GM20000 (cell line): Measurements from ENCODE around the gene SERINC2.

Experiments
- DNase-seq: peaks from one replicate; pipeline ENCODE4 v3.0.0; 2012; ENCODE audit warnings: low spot score
- CTCF ChIP-seq: IDR thresholded peaks from 2 replicates; pipeline ENCODE4 v1.5.1; 2012; ENCODE audit warnings: mild to moderate bottlenecking, control low read depth; ENCODE audit errors: extremely low read depth, missing control alignments

The SERINC2 gene

GRCh38 chr1:31412732-31413404, at the start of gene SERINC2:
TSS of gene SERINC2 (plus strand) at chr1:31413213. CDS start at chr1:31413266, 53 bp downstream.
- peak; percentile 86 for DNase-seq

DNA sequence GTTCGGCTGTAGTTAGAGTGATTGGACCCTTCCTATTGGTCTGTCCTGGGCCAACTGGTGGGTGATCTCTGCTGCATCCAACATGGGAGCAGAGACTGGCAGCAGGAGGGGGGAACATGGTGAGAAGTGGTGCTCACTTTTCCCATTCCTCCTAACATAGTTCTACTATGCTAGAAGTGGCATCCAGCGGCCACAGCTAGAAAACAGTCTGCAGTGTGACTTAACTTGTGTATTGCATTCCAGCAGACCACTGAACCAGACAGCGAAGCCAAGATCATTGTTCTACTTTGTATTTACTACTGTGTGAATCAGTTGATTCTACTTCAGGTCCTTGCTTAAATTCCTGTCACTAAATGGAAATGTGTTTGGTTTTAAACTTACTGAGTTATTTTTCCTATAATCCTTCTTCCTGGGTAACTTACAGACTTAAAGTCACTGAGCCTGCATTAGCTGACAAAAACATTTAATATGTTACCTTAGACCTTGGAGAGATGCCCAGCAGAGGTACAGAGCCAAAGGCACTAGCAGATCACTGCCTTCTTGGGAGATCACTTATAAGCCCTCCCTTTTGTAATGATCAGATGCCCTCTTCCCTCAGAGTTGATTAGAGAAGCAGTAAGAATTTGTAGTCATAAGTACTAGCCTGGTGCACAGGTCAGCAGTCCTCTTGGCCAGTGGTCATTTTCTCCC, 48.3 kb upstream of the SERINC2 start:
- DNase-seq, result no peak

More at GRCh38 chr1:31412732-31413404, at the start of gene SERINC2:
- TF ChIP-seq CTCF, result no peak

DNA sequence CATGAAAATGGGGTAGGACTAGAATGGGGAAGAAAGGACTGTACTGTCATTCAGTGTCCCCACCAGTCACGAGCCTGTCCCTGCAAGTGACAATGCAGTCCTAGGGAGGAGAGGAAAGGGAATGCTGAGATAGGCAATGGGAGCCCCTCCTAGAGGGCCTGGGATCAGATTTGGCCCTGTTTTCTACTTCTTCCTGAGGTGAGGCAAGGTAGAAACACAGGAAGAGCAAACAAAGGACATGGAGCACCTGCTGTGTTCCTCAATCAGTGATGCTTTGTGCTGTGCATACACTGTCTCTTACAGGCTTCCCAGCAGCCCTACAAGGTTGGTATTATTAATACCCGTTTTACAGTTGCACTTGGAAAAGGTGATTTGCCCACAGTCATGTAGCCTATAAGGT, 46.2 kb upstream of the SERINC2 start:
- no peak for TF ChIP-seq CTCF
- no peak for DNase-seq

More for the DNA sequence above, 48.3 kb upstream of the SERINC2 start:
- no peak for TF ChIP-seq CTCF

DNA sequence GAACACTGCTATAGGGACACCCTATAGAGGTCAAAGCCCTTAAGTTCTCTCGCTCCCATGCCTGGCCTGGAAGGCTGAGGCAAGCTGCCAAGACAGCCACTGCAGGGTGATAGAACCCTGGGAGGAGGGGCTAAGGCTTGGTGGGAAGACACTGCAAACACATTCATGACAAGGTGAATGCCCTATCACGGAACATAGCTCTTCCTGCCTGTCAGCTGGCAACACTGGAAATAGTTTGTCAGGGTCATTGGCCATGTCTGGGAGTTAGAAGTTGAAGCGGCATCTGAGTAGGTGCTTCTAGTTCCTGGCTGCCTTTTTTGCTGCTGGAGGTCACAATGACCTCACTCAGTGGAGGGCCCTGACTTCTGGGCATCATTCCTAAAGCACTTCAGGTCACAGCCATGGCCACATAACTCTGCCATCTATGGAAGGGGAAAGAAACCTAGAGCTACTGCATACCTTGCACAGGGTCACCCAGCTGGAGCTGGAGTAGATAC, 44.4 kb upstream of the SERINC2 start:
- no peak for DNase-seq
- no peak for TF ChIP-seq CTCF

GRCh38 chr1:31370021-31370420, 43.0 kb upstream of the SERINC2 start:
- no peak for DNase-seq
- no peak for TF ChIP-seq CTCF

GRCh38 chr1:31370565-31370964, 42.4 kb upstream of the SERINC2 start:
- no peak for DNase-seq
- no peak for TF ChIP-seq CTCF
